Endothelial cell of coronary artery (primary cell): ENCODE data around the gene LCE1F. TPM values are rescaled to one million over a fixed set of nuclear protein-coding genes. Genes with fewer than 3 reads are reported as not detected.

ENCODE experiments used
- total RNA-seq: library from RNA; depleted of rRNA; stranded (reverse); fragments of >200 nt; gene quantifications from 2 replicates; pipeline ENCODE4 v1.2.3, GENCODE V29; 2014

The LCE1F gene
- total RNA-seq = not detected in 2 replicates

GRCh38 chr1:152774875-152775274, at the start of gene LCE1F:
LCE1F (plus strand) TSS chr1:152775140; CDS start chr1:152776372, 1,232 bp downstream.

GRCh38 chr1:152757747-152758146, 17.2 kb upstream of the LCE1F start, which contains the start of gene KPRP:
KPRP (plus strand) TSS chr1:152758025; CDS start chr1:152759589, 1,564 bp downstream.

GRCh38 chr1:152786077-152786476, 11.1 kb downstream of the LCE1F start, which contains the start of gene LCE1E:
LCE1E (plus strand) TSS chr1:152786257; CDS start chr1:152787300, 1,043 bp downstream.

GRCh38 chr1:152796421-152796820, 21.5 kb downstream of the LCE1F start, which contains the start of gene LCE1D:
LCE1D (plus strand) TSS chr1:152796721; CDS start chr1:152797795, 1,074 bp downstream.

GRCh38 chr1:152806576-152806975, 31.6 kb downstream of the LCE1F start, which contains the start of gene LCE1C:
LCE1C (minus strand) TSS chr1:152806651; CDS start chr1:152805478, 1,173 bp downstream.

GRCh38 chr1:152811671-152812070, 36.7 kb downstream of the LCE1F start, which contains the start of gene LCE1B:
LCE1B (plus strand) TSS chr1:152811971; CDS start chr1:152812447, 476 bp downstream.

Other genes with a start within 250 kb of the LCE1F start
- not detected in 2 replicates for gene LCE3E, start 208.4 kb upstream of the LCE1F start, total RNA-seq
- not detected in 2 replicates for gene LCE3D, start 194.6 kb upstream of the LCE1F start, total RNA-seq
- gene LCE3C, start 174.9 kb upstream of the LCE1F start, total RNA-seq = not detected in 2 replicates
- gene LCE3B, start 161.3 kb upstream of the LCE1F start, total RNA-seq = not detected in 2 replicates
- gene LCE3A, start 152.0 kb upstream of the LCE1F start, total RNA-seq = not detected in 2 replicates
- gene LCE2D, start 111.8 kb upstream of the LCE1F start, total RNA-seq = not detected in 2 replicates
- gene LCE2C, start 99.9 kb upstream of the LCE1F start, total RNA-seq = not detected in 2 replicates
- not detected in 2 replicates for gene LCE2B, start 89.0 kb upstream of the LCE1F start, total RNA-seq
- not detected in 2 replicates for gene LCE2A, start 76.8 kb upstream of the LCE1F start, total RNA-seq
- gene LCE4A, start 67.0 kb upstream of the LCE1F start, total RNA-seq = not detected in 2 replicates
- not detected in 2 replicates for gene KPRP, start 17.1 kb upstream of the LCE1F start, total RNA-seq
- not detected in 2 replicates for gene LCE1E, start 11.1 kb downstream of the LCE1F start, total RNA-seq
- gene LCE1D, start 21.6 kb downstream of the LCE1F start, total RNA-seq = not detected in 2 replicates
- not detected in 2 replicates for gene LCE1C, start 31.5 kb downstream of the LCE1F start, total RNA-seq
- gene LCE1B, start 36.8 kb downstream of the LCE1F start, total RNA-seq = not detected in 2 replicates
- not detected in 2 replicates for gene LCE1A, start 52.3 kb downstream of the LCE1F start, total RNA-seq
- not detected in 2 replicates for gene LCE6A, start 67.7 kb downstream of the LCE1F start, total RNA-seq
- not detected in 2 replicates for gene LCE7A, start 84.9 kb downstream of the LCE1F start, total RNA-seq
- not detected in 2 replicates for gene SMCP, start 103.2 kb downstream of the LCE1F start, total RNA-seq
- not detected in 2 replicates for gene IVL, start 133.4 kb downstream of the LCE1F start, total RNA-seq
- not detected in 2 replicates for gene SPRR5, start 172.1 kb downstream of the LCE1F start, total RNA-seq
- gene SPRR4, start 195.5 kb downstream of the LCE1F start, total RNA-seq = not detected in 2 replicates
- not detected in 2 replicates for gene SPRR1A, start 208.9 kb downstream of the LCE1F start, total RNA-seq
- not detected in 2 replicates for gene SPRR3, start 226.6 kb downstream of the LCE1F start, total RNA-seq